ENCODE measurements around the gene SLC35F4.

Gene SLC35F4

DNA sequence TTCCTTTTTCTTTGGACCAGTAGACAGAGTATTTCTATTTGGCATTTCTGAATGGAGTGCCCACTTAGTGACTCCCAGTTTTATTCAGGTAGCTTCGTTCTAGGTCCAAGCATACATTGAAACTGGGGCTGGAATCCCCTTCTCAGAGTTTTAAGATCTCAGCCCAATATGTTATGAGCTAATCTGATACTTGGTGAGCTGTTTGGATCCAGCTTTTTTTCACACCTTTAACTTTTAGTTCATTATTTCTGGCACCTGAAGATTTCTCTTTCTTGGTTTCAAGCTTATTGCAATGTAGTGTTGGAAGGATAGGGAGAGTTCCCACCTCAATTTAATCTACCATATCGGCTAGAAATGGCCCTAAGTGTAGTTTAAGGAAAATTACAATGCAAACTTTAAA lies 318.8 kb downstream of the SLC35F4 start:
- H3K27ac ChIP-seq, result no peak overlapping the region
- CTCF ChIA-PET, result no interaction called here
- TF ChIP-seq, protein P1, sequence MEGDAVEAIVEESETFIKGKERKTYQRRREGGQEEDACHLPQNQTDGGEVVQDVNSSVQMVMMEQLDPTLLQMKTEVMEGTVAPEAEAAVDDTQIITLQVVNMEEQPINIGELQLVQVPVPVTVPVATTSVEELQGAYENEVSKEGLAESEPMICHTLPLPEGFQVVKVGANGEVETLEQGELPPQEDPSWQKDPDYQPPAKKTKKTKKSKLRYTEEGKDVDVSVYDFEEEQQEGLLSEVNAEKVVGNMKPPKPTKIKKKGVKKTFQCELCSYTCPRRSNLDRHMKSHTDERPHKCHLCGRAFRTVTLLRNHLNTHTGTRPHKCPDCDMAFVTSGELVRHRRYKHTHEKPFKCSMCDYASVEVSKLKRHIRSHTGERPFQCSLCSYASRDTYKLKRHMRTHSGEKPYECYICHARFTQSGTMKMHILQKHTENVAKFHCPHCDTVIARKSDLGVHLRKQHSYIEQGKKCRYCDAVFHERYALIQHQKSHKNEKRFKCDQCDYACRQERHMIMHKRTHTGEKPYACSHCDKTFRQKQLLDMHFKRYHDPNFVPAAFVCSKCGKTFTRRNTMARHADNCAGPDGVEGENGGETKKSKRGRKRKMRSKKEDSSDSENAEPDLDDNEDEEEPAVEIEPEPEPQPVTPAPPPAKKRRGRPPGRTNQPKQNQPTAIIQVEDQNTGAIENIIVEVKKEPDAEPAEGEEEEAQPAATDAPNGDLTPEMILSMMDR (conservative IDR thresholded peaks at IDR 0.05; ENCODE audit: low read depth), result no peak
- DNase-seq (ENCODE audit: low spot score), result no peak
- POLR2A ChIA-PET (ENCODE audit: low non-redundant PET), result no interaction called here

DNA sequence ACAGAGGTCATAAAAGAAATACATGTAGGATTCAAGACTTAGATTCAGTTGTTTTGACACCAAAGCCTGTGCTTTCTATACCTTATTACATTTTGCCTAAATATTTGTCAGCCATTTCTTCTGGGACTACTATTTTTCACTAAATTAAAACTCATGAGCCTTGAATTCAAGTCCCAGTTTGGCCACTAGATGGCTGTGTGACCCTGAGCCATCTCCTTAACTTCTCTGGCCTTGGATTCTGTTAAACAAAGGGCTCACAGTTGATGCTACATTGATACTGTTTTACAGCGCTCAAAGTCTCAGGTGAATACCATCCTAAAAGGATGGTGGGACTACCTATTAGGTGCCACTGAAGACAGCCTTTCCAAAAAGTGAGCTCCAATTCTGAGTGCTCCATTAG lies 332.7 kb downstream of the SLC35F4 start:
- TF ChIP-seq, protein P1 (conservative IDR thresholded peaks at IDR 0.05; ENCODE audit: low read depth), result peak; percentile 19; the same call in 1 of the 2 replicates
- no peak overlapping the region for H3K27ac ChIP-seq
- CTCF ChIA-PET, result interaction anchor here (0.6 kb wide), 1 partner anchor 244 kb away, joined by 3 read pairs; no protein-coding TSS in a partner anchor
- POLR2A ChIA-PET (ENCODE audit: low non-redundant PET), result no interaction called here
- DNase-seq (ENCODE audit: low spot score), result no peak

DNA sequence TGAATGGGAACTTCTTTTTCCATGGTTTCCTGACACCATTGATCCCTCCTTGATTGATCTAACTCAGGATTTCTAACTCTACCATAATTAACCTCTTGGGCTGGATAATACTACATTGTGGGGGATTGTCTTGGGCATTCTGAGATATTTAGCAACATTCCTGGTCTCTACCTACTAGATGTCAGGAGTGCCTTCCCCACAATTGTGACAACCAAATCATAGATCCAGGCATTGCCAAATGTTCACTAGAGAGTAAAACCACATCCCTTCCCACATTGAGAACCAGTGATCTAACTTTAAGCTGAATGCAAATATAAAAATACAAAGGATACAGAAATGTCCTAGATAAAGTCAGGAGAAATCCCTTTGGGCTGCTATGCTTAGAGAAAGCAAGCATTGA lies 335.3 kb downstream of the SLC35F4 start:
- TF ChIP-seq, protein P1 (conservative IDR thresholded peaks at IDR 0.05; ENCODE audit: low read depth), result no peak
- no peak overlapping the region for H3K27ac ChIP-seq
- DNase-seq (ENCODE audit: low spot score), result no peak
- ChIA-PET CTCF (no interaction called here), POLR2A (ENCODE audit: low non-redundant PET) (no interaction called here)

DNA sequence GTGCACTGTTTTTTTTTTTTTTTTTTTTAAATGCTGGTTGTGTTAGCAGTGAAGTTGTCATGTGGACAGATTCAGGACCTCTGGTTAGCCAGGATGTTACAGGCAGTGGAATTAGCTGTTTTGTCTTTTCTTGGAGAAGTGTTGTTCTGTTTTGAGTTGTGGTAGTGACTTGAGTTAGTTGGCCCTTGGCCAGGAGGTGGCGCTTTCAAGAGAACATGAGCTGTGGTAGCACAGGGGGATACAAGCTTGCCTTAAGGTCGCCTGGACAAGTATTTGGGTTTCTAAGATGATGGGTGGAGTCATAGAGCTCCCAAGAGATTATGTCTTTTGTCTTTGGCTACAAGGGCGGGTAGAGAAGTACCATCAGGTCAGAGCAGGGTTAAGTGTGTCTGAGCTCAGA lies 338.9 kb downstream of the SLC35F4 start:
- DNase-seq (ENCODE audit: low spot score), result no peak
- ChIA-PET CTCF (no interaction called here), POLR2A (ENCODE audit: low non-redundant PET) (no interaction called here)

DNA sequence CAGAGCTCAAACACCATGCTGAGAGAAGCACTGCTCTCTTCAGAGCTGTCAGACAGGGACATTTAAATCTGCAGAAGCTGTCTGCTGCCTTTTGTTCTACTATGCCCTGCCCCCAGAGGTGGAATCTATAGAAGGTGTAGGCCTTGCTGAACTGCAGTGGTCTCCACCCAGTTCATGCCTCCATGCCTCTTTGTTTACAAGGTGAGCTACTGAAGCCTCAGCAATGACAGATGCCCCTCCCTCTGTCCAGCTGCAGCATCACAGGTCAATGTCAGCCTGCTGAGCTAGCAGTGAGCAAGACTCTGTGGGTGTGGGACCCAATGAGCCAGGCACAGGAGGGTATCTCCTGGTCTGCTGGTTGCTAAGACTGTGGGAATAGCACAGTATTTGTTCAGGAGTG lies 346.8 kb downstream of the SLC35F4 start:
- CTCF ChIA-PET, result interaction anchor here (0.6 to 1.5 kb wide), 2 partner anchors 14 to 141 kb away, joined by 4 to 5 read pairs; no protein-coding TSS in a partner anchor
- POLR2A ChIA-PET (ENCODE audit: low non-redundant PET), result no interaction called here
- TF ChIP-seq, protein P1 (conservative IDR thresholded peaks at IDR 0.05; ENCODE audit: low read depth), result no peak
- DNase-seq (ENCODE audit: low spot score), result no peak
- H3K27ac ChIP-seq, result no peak overlapping the region

More for the DNA sequence above, 338.9 kb downstream of the SLC35F4 start:
- TF ChIP-seq, protein P1 (conservative IDR thresholded peaks at IDR 0.05; ENCODE audit: low read depth), result no peak
- no peak overlapping the region for H3K27ac ChIP-seq

Measured in RWPE1 (cell line).